C4-2B (cell line): ENCODE measurements around the gene RNU1-4.
"Not testable (repeated sequence)": the region's sequence is repeated elsewhere in the genome, so short reads cannot be mapped to it uniquely, and the experiment has no call there.

Source experiments
- CTCF ChIP-seq: fragments of 450-650 bp; conservative IDR thresholded peaks from 2 replicates; pipeline ENCODE4 v1.5.1; 2017; ENCODE audit warnings: mild to moderate bottlenecking
- ZFX ChIP-seq: fragments of 450-650 bp; IDR thresholded peaks from 2 replicates; pipeline ENCODE4 v1.6.1; 2017

- not testable (repeated sequence) for TF ChIP-seq CTCF, ZFX
Observed at GRCh38 chr1:16755385-16755784, 15.1 kb downstream of the RNU1-4 start.
